ENCODE measurements around the gene EXOC2.
A peak's percentile ranks its signal among the peaks of the same experiment; 100 is the strongest.

EXOC2 gene, protein sequence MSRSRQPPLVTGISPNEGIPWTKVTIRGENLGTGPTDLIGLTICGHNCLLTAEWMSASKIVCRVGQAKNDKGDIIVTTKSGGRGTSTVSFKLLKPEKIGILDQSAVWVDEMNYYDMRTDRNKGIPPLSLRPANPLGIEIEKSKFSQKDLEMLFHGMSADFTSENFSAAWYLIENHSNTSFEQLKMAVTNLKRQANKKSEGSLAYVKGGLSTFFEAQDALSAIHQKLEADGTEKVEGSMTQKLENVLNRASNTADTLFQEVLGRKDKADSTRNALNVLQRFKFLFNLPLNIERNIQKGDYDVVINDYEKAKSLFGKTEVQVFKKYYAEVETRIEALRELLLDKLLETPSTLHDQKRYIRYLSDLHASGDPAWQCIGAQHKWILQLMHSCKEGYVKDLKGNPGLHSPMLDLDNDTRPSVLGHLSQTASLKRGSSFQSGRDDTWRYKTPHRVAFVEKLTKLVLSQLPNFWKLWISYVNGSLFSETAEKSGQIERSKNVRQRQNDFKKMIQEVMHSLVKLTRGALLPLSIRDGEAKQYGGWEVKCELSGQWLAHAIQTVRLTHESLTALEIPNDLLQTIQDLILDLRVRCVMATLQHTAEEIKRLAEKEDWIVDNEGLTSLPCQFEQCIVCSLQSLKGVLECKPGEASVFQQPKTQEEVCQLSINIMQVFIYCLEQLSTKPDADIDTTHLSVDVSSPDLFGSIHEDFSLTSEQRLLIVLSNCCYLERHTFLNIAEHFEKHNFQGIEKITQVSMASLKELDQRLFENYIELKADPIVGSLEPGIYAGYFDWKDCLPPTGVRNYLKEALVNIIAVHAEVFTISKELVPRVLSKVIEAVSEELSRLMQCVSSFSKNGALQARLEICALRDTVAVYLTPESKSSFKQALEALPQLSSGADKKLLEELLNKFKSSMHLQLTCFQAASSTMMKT

DNA sequence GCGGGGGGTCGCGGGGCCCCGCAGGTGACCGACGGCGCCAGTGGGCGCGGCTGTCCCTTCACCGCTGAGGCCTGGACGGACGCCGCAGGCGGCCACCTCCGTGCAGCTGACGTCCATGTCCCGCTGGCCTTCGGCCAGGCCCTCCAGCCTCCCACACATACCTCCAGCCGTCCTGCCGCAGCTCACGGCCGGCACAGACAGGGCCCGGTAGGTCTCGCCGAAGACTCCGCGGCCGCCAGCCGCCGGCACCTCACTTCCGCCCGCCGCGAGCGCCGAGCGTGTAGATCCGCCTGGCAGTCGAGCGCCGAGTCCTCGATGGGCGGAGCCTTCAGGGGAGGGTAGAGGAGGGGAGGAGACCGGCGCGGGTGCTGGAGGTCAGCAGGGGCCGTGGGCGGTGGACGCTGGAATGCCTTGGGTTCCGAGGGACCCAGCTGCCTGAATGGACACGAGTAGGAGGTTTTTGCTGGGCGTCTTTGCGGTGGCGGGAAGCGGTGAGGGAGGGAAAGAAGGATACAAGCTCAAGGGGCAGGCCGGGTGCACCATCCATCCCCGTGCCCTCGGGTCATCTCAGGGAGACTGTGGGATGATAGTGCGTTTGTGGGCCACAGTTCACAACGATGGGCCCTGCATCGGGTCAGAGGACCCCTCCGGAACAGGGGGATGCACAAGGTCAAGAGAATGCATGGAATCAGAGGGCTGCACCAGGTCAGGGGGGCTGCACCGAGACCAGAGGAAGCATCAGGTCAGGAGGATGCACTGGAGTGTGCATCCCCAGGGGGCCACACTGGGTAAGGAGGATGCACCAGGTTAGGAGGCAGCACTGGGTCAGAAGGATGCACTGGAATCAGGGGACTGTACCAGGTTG lies at the start of gene EXOC2:
Gene EXOC2 (minus strand): TSS at position 282 of the 865 bp plus-strand sequence. CDS start 55,321 bp downstream, outside the sequence.
- Histone ChIP-seq H3K27ac (ENCODE audit: low read length) (peak within 1 kb of the TSS; percentile 16), H3K4me1 (ENCODE audit: low read length) (peaks cover 13% of the 10 kb centered on the region), H3K4me3 (ENCODE audit: low read length) (peak within 1 kb of the TSS; percentile 79), H3K4me2 (ENCODE audit: low read length) (peak within 1 kb of the TSS; percentile 96), H3K9me3 (ENCODE audit: insufficient read depth, low read length) (no peaks in the 10 kb centered on the region), H2AFZ (ENCODE audit: low read depth, low read length) (peak within 1 kb of the TSS; percentile 83), H3K27me3 (ENCODE audit: low read depth, low read length) (no peaks in the 10 kb centered on the region), H3K36me3 (replicated peaks; ENCODE audit: low read depth, low read length) (peaks cover 5% of the 10 kb centered on the region), H3K9ac (ENCODE audit: low read length) (peak within 1 kb of the TSS; percentile 77), H3K79me2 (ENCODE audit: low read length) (peaks cover 28% of the 10 kb centered on the region), H4K20me1 (ENCODE audit: insufficient read depth, low read length) (no peaks in the 10 kb centered on the region)
- TF ChIP-seq, protein P1, sequence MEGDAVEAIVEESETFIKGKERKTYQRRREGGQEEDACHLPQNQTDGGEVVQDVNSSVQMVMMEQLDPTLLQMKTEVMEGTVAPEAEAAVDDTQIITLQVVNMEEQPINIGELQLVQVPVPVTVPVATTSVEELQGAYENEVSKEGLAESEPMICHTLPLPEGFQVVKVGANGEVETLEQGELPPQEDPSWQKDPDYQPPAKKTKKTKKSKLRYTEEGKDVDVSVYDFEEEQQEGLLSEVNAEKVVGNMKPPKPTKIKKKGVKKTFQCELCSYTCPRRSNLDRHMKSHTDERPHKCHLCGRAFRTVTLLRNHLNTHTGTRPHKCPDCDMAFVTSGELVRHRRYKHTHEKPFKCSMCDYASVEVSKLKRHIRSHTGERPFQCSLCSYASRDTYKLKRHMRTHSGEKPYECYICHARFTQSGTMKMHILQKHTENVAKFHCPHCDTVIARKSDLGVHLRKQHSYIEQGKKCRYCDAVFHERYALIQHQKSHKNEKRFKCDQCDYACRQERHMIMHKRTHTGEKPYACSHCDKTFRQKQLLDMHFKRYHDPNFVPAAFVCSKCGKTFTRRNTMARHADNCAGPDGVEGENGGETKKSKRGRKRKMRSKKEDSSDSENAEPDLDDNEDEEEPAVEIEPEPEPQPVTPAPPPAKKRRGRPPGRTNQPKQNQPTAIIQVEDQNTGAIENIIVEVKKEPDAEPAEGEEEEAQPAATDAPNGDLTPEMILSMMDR (IDR thresholded peaks at IDR 0.05; ENCODE audit: low read depth, low read length) = no peak
- no peak for TF ChIP-seq EZH2phosphoT487 (IDR thresholded peaks at IDR 0.05; ENCODE audit: low read depth)

DNA sequence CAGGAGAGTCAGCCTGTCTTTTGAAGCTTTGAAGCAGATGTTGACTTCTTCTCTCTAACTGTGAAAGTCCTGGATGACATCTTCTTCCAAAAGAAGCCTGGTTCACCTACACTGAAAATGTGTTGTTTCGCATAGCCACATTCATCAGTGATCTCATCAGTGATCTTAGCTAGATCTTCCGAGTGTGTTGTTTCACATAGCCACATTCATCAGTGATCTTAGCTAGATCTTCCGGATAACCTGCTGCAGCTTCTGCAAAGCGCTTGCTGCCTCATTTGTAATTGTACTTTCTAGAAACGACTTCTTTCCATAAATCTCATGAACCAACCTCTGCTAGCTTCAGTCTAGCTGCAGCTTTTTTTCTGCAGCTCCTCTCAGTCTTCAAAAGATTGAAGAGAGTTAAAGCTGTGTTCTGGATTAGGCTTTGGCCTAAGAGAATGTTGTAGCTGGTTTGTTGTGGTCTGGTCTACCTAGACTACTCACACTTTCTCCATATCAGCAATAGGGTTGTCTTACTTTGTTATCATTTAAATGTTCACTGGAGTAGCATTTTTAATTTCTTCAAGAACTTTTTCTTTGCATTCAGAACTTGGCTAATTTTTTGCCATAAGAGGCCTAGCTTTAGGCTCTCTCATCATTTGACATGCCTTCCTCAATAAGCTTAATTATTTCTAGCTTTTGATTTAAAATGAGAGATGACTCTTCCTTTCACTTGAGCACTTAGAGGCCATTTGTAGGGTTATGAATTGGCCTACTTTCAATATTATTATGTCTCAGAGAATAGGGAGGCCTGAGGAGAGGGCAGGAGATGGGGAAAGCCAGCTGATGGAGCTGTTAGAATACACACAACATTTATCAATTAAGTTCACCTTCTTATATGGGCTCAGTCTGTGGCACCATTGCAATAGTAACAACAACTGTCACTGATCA lies 48.7 kb upstream of the EXOC2 start:
- no peaks in the 10 kb centered on the region for H4K20me1 ChIP-seq (ENCODE audit: insufficient read depth, low read length)
- TF ChIP-seq, protein P1 (IDR thresholded peaks at IDR 0.05; ENCODE audit: low read depth, low read length) = no peak
- TF ChIP-seq EZH2phosphoT487 (IDR thresholded peaks at IDR 0.05; ENCODE audit: low read depth) = no peak
- peaks cover 11% of the 10 kb centered on the region for H3K4me1 ChIP-seq (ENCODE audit: low read length)
- H3K9me3 ChIP-seq (ENCODE audit: insufficient read depth, low read length) = no peaks in the 10 kb centered on the region
- no peaks in the 10 kb centered on the region for H3K79me2 ChIP-seq (ENCODE audit: low read length)
- H3K36me3 ChIP-seq (replicated peaks; ENCODE audit: low read depth, low read length) = no peaks in the 10 kb centered on the region
- H3K4me3 ChIP-seq (ENCODE audit: low read length) = no peak overlapping the region
- peak overlapping the region; percentile 17; the same call in 1 of the 2 replicates for H3K4me2 ChIP-seq (ENCODE audit: low read length)
- H3K27ac ChIP-seq (ENCODE audit: low read length) = 0 out of 2 replicates have a peak overlapping the region, but pooled peaks have one; percentile 23
- no peak overlapping the region for H2AFZ ChIP-seq (ENCODE audit: low read depth, low read length)
- no peak overlapping the region for H3K9ac ChIP-seq (ENCODE audit: low read length)
- H3K27me3 ChIP-seq (ENCODE audit: low read depth, low read length) = no peaks in the 10 kb centered on the region

DNA sequence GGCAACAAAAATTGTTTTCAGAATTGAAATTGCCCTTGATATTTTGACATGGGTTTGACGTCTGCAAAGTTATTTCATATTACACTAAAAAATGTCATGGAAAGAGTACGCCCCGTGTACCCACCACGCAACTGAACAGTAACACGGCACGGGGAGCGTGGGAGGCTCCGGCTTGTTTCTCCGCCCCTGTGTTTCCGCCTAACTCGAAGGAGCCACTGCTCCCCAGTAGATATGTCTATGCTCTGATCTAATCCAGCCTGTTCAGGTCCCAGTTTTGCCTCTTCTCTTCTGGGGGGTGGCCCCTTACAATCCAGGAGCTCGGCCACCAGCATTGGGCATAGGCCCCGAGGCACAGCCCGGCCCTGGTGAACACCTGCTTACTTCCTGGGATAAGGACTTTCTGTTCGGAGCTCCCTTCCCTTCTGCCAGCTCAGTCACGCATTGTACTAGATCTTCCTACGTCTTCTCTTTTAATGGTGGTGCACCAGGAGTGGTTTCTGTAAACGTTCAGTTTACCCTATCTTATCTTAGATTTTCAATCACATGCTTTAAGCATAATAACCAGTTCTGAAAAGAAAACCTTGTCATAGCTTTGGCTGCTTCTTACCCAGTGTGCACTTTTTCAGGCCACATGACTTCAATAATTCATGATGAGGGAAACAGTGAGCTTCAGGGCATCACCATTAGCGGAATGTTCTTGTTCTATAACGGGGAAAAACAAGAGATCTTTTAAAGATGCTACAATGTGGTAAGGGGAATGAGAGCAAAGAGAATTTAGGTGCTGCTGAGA lies 43.9 kb upstream of the EXOC2 start:
- Histone ChIP-seq H3K27me3 (ENCODE audit: low read depth, low read length) (no peaks in the 10 kb centered on the region), H3K9me3 (ENCODE audit: insufficient read depth, low read length) (no peaks in the 10 kb centered on the region), H3K79me2 (ENCODE audit: low read length) (no peaks in the 10 kb centered on the region), H4K20me1 (ENCODE audit: insufficient read depth, low read length) (no peaks in the 10 kb centered on the region), H3K4me1 (ENCODE audit: low read length) (peaks cover 6% of the 10 kb centered on the region), H3K27ac (ENCODE audit: low read length) (no peak overlapping the region), H3K36me3 (replicated peaks; ENCODE audit: low read depth, low read length) (no peaks in the 10 kb centered on the region), H3K4me2 (ENCODE audit: low read length) (no peak overlapping the region), H3K9ac (ENCODE audit: low read length) (no peak overlapping the region), H2AFZ (ENCODE audit: low read depth, low read length) (no peak overlapping the region), H3K4me3 (ENCODE audit: low read length) (no peak overlapping the region)
- TF ChIP-seq EZH2phosphoT487 (IDR thresholded peaks at IDR 0.05; ENCODE audit: low read depth) = no peak
- TF ChIP-seq, protein P1 (IDR thresholded peaks at IDR 0.05; ENCODE audit: low read depth, low read length) = no peak
